RPMI7951 (cell line): ENCODE data around the gene RHOU. TPM values are rescaled to one million over a fixed set of nuclear protein-coding genes. Genes with fewer than 3 reads are reported as not detected.

ENCODE experiments used
- DNase-seq: peaks from one replicate; pipeline ENCODE4 v3.0.0-alpha.2; 2012; ENCODE audit warnings: low read depth
- total RNA-seq: library from RNA; depleted of rRNA; stranded (reverse); fragments of >200 nt; shearing (Covaris generic); gene quantifications from 2 replicates; pipeline ENCODE4 v1.2.3, GENCODE V29; 2014

RHOU gene
- total RNA-seq, 1 experiment from 2014 or later = 0.24 TPM

GRCh38 chr1:228737601-228738041, 2.3 kb downstream of the RHOU start:
- no peak for DNase-seq

- DNase-seq = no peak
These were observed 4.5 kb downstream of the RHOU start for GRCh38 chr1:228739826-228740225.

- no peak for DNase-seq
These were observed 5.5 kb downstream of the RHOU start for GRCh38 chr1:228740543-228741317.

- no peak for DNase-seq
These were observed 7.1 kb downstream of the RHOU start for GRCh38 chr1:228742281-228742860.

- no peak for DNase-seq
These were observed 8.1 kb downstream of the RHOU start for GRCh38 chr1:228743405-228743804.

GRCh38 chr1:228744356-228744755, 9.1 kb downstream of the RHOU start:
- DNase-seq = no peak

- no peak for DNase-seq
These were observed 9.6 kb downstream of the RHOU start for GRCh38 chr1:228744918-228745317.

- DNase-seq = no peak
These were observed 10.2 kb downstream of the RHOU start for GRCh38 chr1:228745497-228745896.

- DNase-seq = no peak
These were observed 12.1 kb downstream of the RHOU start for GRCh38 chr1:228747301-228747935.

GRCh38 chr1:228748029-228748428, 12.8 kb downstream of the RHOU start:
- no peak for DNase-seq

- no peak for DNase-seq
These were observed 13.2 kb downstream of the RHOU start for GRCh38 chr1:228748431-228748830.

- no peak for DNase-seq
These were observed 14.5 kb downstream of the RHOU start for GRCh38 chr1:228749765-228750164.

- no peak for DNase-seq
These were observed 15.6 kb downstream of the RHOU start for GRCh38 chr1:228750915-228751314.

GRCh38 chr1:228751360-228752098, 16.2 kb downstream of the RHOU start:
- DNase-seq = no peak

GRCh38 chr1:228752258-228752657, 17.0 kb downstream of the RHOU start:
- no peak for DNase-seq

GRCh38 chr1:228752675-228753265, 17.5 kb downstream of the RHOU start:
- no peak for DNase-seq

- DNase-seq = no peak
These were observed 18.0 kb downstream of the RHOU start for GRCh38 chr1:228753287-228753686.

- DNase-seq = no peak
These were observed 18.6 kb downstream of the RHOU start for GRCh38 chr1:228753786-228754360.

GRCh38 chr1:228754646-228755268, 19.5 kb downstream of the RHOU start:
- no peak for DNase-seq

- DNase-seq = no peak
These were observed 20.5 kb downstream of the RHOU start for GRCh38 chr1:228755800-228756199.

GRCh38 chr1:228756457-228756856, 21.2 kb downstream of the RHOU start:
- no peak for DNase-seq
